Measurements from ENCODE around the gene PTPRN2. TPM values are rescaled to one million over a fixed set of nuclear protein-coding genes. Genes with fewer than 3 reads are reported as not detected.

Gene PTPRN2
- total and polyA plus RNA-seq, 2 of the 13 experiments (the other 11 are each of a cell fraction or from before 2014, with no cell fraction given): 2.5 to 24.2 TPM

DNA sequence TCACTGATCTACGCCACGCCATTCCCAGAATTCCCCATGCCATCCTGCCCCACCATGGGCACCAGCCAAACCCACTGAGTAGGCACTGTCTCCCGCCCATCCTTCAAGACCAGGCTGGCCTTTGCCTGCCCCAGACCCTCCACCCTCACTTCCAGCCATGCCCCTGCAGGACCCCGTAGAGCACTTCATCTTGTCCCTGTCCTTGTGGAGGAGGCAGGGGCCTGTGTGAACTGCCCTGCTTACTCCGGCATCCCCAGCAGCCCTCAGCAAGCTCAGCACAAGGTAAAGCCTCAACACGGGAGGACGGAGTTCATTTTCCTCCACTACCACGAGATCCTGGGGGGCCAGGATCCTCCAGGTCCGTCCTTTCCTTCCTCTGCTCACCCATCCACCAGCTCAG lies 577.7 kb downstream of the PTPRN2 start:
- Histone ChIP-seq H3K4me1 (ENCODE audit: insufficient read depth, low read length) (peaks cover 4% of the 10 kb centered on the region), H3K79me2 (ENCODE audit: insufficient read depth, low read length) (no peaks in the 10 kb centered on the region), H4K20me1 (ENCODE audit: insufficient read depth, low read length) (no peaks in the 10 kb centered on the region), H3K27ac (ENCODE audit: extremely low read length, insufficient read depth, low read length) (no peak overlapping the region), H3K9me3 (ENCODE audit: low read length) (no peaks in the 10 kb centered on the region), H3K36me3 (replicated peaks in 1 of 2; ENCODE audit: control insufficient read depth in 1 of 2, insufficient read depth in 2 of 2, low read length in 2 of 2) (no peaks in the 10 kb centered on the region), H2AFZ (ENCODE audit: low read length) (no peak overlapping the region), H3K4me3 (replicated peaks in 1 of 3; ENCODE audit: insufficient read depth in 1 of 3, low read depth in 2 of 3, low read length in 3 of 3) (no peak overlapping the region), H3K9ac (ENCODE audit: insufficient read depth, low read depth, low read length) (no peak overlapping the region), H3K27me3 (ENCODE audit: control insufficient read depth in 1 of 2, insufficient read depth in 2 of 2, low read length in 2 of 2) (no peaks in the 10 kb centered on the region), H3K4me2 (ENCODE audit: low read depth, low read length) (no peak overlapping the region)
- DNase-seq (ENCODE audit: low spot score) (no peak), ATAC-seq (no peak), FAIRE-seq (no peak)
- no TSS peak for BruUV-seq (replicated peaks)
- TF ChIP-seq NFKB2 (CRISPR knock-in tag; IDR thresholded peaks at IDR 0.05; ENCODE audit: borderline replicate concordance) (no peak), ZMYM4 (CRISPR knock-in tag; IDR thresholded peaks at IDR 0.05) (no peak), ZNF563 (CRISPR knock-in tag; IDR thresholded peaks at IDR 0.05) (no peak)
- TF ChIP-seq, protein P1, sequence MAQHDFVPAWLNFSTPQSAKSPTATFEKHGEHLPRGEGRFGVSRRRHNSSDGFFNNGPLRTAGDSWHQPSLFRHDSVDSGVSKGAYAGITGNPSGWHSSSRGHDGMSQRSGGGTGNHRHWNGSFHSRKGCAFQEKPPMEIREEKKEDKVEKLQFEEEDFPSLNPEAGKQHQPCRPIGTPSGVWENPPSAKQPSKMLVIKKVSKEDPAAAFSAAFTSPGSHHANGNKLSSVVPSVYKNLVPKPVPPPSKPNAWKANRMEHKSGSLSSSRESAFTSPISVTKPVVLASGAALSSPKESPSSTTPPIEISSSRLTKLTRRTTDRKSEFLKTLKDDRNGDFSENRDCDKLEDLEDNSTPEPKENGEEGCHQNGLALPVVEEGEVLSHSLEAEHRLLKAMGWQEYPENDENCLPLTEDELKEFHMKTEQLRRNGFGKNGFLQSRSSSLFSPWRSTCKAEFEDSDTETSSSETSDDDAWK (CRISPR knock-in tag; IDR thresholded peaks at IDR 0.05): no peak
- TF ChIP-seq, protein P2, sequence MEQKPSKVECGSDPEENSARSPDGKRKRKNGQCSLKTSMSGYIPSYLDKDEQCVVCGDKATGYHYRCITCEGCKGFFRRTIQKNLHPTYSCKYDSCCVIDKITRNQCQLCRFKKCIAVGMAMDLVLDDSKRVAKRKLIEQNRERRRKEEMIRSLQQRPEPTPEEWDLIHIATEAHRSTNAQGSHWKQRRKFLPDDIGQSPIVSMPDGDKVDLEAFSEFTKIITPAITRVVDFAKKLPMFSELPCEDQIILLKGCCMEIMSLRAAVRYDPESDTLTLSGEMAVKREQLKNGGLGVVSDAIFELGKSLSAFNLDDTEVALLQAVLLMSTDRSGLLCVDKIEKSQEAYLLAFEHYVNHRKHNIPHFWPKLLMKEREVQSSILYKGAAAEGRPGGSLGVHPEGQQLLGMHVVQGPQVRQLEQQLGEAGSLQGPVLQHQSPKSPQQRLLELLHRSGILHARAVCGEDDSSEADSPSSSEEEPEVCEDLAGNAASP (CRISPR knock-in tag; IDR thresholded peaks at IDR 0.05; ENCODE audit: borderline replicate concordance): no peak
- TF ChIP-seq, protein P3, sequence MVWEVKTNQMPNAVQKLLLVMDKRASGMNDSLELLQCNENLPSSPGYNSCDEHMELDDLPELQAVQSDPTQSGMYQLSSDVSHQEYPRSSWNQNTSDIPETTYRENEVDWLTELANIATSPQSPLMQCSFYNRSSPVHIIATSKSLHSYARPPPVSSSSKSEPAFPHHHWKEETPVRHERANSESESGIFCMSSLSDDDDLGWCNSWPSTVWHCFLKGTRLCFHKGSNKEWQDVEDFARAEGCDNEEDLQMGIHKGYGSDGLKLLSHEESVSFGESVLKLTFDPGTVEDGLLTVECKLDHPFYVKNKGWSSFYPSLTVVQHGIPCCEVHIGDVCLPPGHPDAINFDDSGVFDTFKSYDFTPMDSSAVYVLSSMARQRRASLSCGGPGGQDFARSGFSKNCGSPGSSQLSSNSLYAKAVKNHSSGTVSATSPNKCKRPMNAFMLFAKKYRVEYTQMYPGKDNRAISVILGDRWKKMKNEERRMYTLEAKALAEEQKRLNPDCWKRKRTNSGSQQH (CRISPR knock-in tag; IDR thresholded peaks at IDR 0.05; ENCODE audit: low read depth): no peak
- intact Hi-C loops (cut with micrococcal nuclease; ENCODE audit: unreplicated experiment): no loop called here
- POLR2A ChIA-PET: no interaction called here
- CTCF ChIA-PET (ENCODE audit: low intra/inter-chr PET ratio, low total read pairs): no interaction called here
- 56% methylated on average over 5 of the region's 9 CpGs for WGBS (ENCODE audit: low lambda C conversion rate)
- in situ Hi-C loops (cut with HindIII; ENCODE audit: extremely low pct_ligation_motif_present, low pct_unique_long_range_greater_than_20kb): no loop called here
